ENCODE results near the gene VWF. TPM values are rescaled to one million over a fixed set of nuclear protein-coding genes. Genes with fewer than 3 reads are reported as not detected.

VWF gene
- total and polyA plus RNA-seq, 2 of the 13 experiments (the other 11 are each of a cell fraction or from before 2014, with no cell fraction given): 0.20 to 0.25 TPM

GRCh38 chr12:6148061-6148460 is 23.6 kb upstream of the VWF start:
- intact Hi-C loops (cut with micrococcal nuclease; ENCODE audit: unreplicated experiment) (no loop called here), in situ Hi-C loops (cut with HindIII; ENCODE audit: extremely low pct_ligation_motif_present, low pct_unique_long_range_greater_than_20kb) (no loop called here)
- no peak for FAIRE-seq
- Histone ChIP-seq H3K4me2 (ENCODE audit: low read depth, low read length) (no peak overlapping the region), H3K36me3 (replicated peaks in 1 of 2; ENCODE audit: control insufficient read depth in 1 of 2, insufficient read depth in 2 of 2, low read length in 2 of 2) (no peaks in the 10 kb centered on the region), H3K27ac (ENCODE audit: extremely low read length, insufficient read depth, low read length) (no peak overlapping the region), H4K20me1 (ENCODE audit: insufficient read depth, low read length) (no peaks in the 10 kb centered on the region), H2AFZ (ENCODE audit: low read length) (no peak overlapping the region), H3K9me3 (ENCODE audit: low read length) (no peaks in the 10 kb centered on the region), H3K4me3 (replicated peaks in 1 of 3; ENCODE audit: insufficient read depth in 1 of 3, low read depth in 2 of 3, low read length in 3 of 3) (no peak overlapping the region), H3K79me2 (ENCODE audit: insufficient read depth, low read length) (no peaks in the 10 kb centered on the region), H3K9ac (ENCODE audit: insufficient read depth, low read depth, low read length) (no peak overlapping the region), H3K27me3 (ENCODE audit: control insufficient read depth in 1 of 2, insufficient read depth in 2 of 2, low read length in 2 of 2) (no peaks in the 10 kb centered on the region), H3K4me1 (ENCODE audit: insufficient read depth, low read length) (no peaks in the 10 kb centered on the region)
- WGBS (ENCODE audit: low lambda C conversion rate): 0% methylated on average over 2 of the region's 2 CpGs
- DNase-seq (ENCODE audit: low spot score): no peak
- ChIA-PET CTCF (ENCODE audit: low intra/inter-chr PET ratio, low total read pairs) (no interaction called here), POLR2A (no interaction called here)
- no peak for ATAC-seq
- no TSS peak for BruUV-seq (replicated peaks)
- TF ChIP-seq MYNN (CRISPR knock-in tag; IDR thresholded peaks at IDR 0.05; ENCODE audit: low read depth) (no peak), FOXC1 (CRISPR knock-in tag; IDR thresholded peaks at IDR 0.05; ENCODE audit: borderline replicate concordance) (no peak), ZNF597 (CRISPR knock-in tag; IDR thresholded peaks at IDR 0.05) (no peak), E2F1 (CRISPR knock-in tag; IDR thresholded peaks at IDR 0.05) (no peak), HNRNPK (IDR thresholded peaks at IDR 0.05; ENCODE audit: low read depth, low read length, poor library complexity, severe bottlenecking) (no peak), RXRA (CRISPR knock-in tag; IDR thresholded peaks at IDR 0.05) (no peak), ZNF333 (CRISPR knock-in tag; IDR thresholded peaks at IDR 0.05; ENCODE audit: borderline replicate concordance) (no peak), ZNF737 (CRISPR knock-in tag; IDR thresholded peaks at IDR 0.05; ENCODE audit: borderline replicate concordance) (no peak), ZHX2 (IDR thresholded peaks at IDR 0.05; ENCODE audit: low read depth) (no peak), ZHX2 (CRISPR knock-in tag; IDR thresholded peaks at IDR 0.05; ENCODE audit: borderline replicate concordance) (no peak), SNAPC2 (CRISPR knock-in tag; IDR thresholded peaks at IDR 0.05) (no peak), NKX3-1 (CRISPR knock-in tag; IDR thresholded peaks at IDR 0.05) (no peak), KLF16 (CRISPR knock-in tag; IDR thresholded peaks at IDR 0.05) (no peak)

Data from HepG2 (cell line).